K562 (cell line): ENCODE results near the gene TSPAN32. TPM values are rescaled to one million over a fixed set of nuclear protein-coding genes. Genes with fewer than 3 reads are reported as not detected.

Experiments used
- ATAC-seq: fragments of 200-7000 bp; cut with Tn5 transposase; 3 replicates; pipeline ENCODE4 v1.9.1; 2020; ENCODE audit warnings: moderate library complexity
- BruUV-seq: library from RNA; stranded (reverse); fragments of 400-500 nt; replicated peaks from 2 replicates; lab custom pipeline; 2021; lab: Mats Ljungman, UMichigan
- CTCF ChIA-PET: fragments of 300-600 bp; formaldehyde crosslinking; extraction: SDS; loops from one replicate; lab custom pipeline; 2021; ENCODE audit warnings: low intra/inter-chr PET ratio; lab: Yijun Ruan, JAX
- POLR2A ChIA-PET: fragments of 300-600, 350-650 bp; sonication (Branson Sonifier 250); formaldehyde crosslinking; extraction: SDS; loops from one replicate; lab custom pipeline; 2021; ENCODE audit warnings: antibody characterized with exemption, inconsistent platforms; lab: Yijun Ruan, JAX
- DNase-seq, 4 experiments: peaks; one replicate each; pipeline versions ENCODE4 v3.0.0 to v3.0.0-alpha.2; 2011 to 2018; ENCODE audit warnings: low spot score in 3 of 4, mixed read lengths in 3 of 4; ENCODE audit errors: extremely low read depth in 1 of 4
- FAIRE-seq: peaks from 2 replicates; lab custom pipeline; 2011; peaks lifted over from hg19 to GRCh38; lab: Jason Lieb, UNC
- H2AFZ ChIP-seq: 2 replicates; pipeline ENCODE4 v1.6.0; 2011; ENCODE audit warnings: low read depth, low read length, control low read depth, inconsistent platforms
- H3K27ac ChIP-seq: fragments of 200-600 bp; 3 replicates; pipeline ENCODE4 v1.8.0; 2011; ENCODE audit warnings: low read depth, mild to moderate bottlenecking, control low read depth, inconsistent platforms, low read length, moderate library complexity, mixed read lengths; ENCODE audit errors: extremely low read depth
- H3K27me3 ChIP-seq, 2 experiments: fragments of 300-600 bp in 1 of 2; 2 replicates in 1 of 2; 3 replicates in 1 of 2; pipeline versions ENCODE4 v1.6.0 to v1.8.0; 2011; ENCODE audit warnings: inconsistent platforms in 2 of 2, low read length in 2 of 2, mild to moderate bottlenecking in 1 of 2, mixed read lengths in 1 of 2, moderate library complexity in 1 of 2; ENCODE audit not compliant: control insufficient read depth in 2 of 2, insufficient read depth in 2 of 2
- H3K36me3 ChIP-seq: fragments of 300-600 bp; 3 replicates; pipeline ENCODE4 v1.8.0; 2011; ENCODE audit warnings: mild to moderate bottlenecking, low read length, inconsistent platforms; ENCODE audit not compliant: control insufficient read depth, insufficient read depth
- H3K4me1 ChIP-seq, 2 experiments: fragments of 200-600 bp in 1 of 2; replicated peaks in 1 of 2; 2 replicates in 1 of 2; 3 replicates in 1 of 2; pipeline versions ENCODE4 v1.5.1 to v1.8.0; 2011; ENCODE audit warnings: inconsistent platforms in 2 of 2, low read length in 2 of 2, mild to moderate bottlenecking in 1 of 2, mixed read lengths in 1 of 2, moderate library complexity in 1 of 2; ENCODE audit not compliant: control insufficient read depth in 2 of 2, insufficient read depth in 2 of 2
- H3K4me2 ChIP-seq: 2 replicates; pipeline ENCODE4 v1.6.1; 2011; ENCODE audit warnings: low read length, control low read depth, inconsistent platforms, mixed read lengths; ENCODE audit not compliant: insufficient read depth
- H3K4me3 ChIP-seq: fragments of 200-600 bp; sonication (generic), shearing (Covaris generic); 2 replicates; pipeline ENCODE4 v1.5.1; 2016; ENCODE audit warnings: control low read depth, inconsistent platforms
- H3K79me2 ChIP-seq: fragments of 200-600 bp; 3 replicates; pipeline ENCODE4 v1.8.0; 2011; ENCODE audit warnings: low read length, inconsistent platforms; ENCODE audit not compliant: control insufficient read depth, insufficient read depth
- H3K9ac ChIP-seq, 2 experiments: 2 replicates each; pipeline versions ENCODE4 v1.6.0 to v1.6.1; 2011; ENCODE audit warnings: low read depth in 2 of 2, low read length in 2 of 2, control low read depth in 1 of 2, inconsistent platforms in 1 of 2, mild to moderate bottlenecking in 1 of 2, mixed read lengths in 1 of 2; ENCODE audit not compliant: insufficient read depth in 1 of 2
- H3K9me1 ChIP-seq: one replicate; pipeline ENCODE4 v1.6.0; 2011; ENCODE audit warnings: inconsistent platforms, mild to moderate bottlenecking, low read length, moderate library complexity; ENCODE audit not compliant: control insufficient read depth, insufficient read depth
- H3K9me3 ChIP-seq: replicated peaks from 2 replicates; pipeline ENCODE4 v1.5.1; 2011; ENCODE audit warnings: low read depth, low read length, inconsistent platforms; ENCODE audit not compliant: control insufficient read depth, insufficient read depth
- H4K20me1 ChIP-seq: replicated peaks from 2 replicates; pipeline ENCODE4 v1.6.1; 2011; ENCODE audit warnings: low read length, inconsistent platforms, mixed read lengths; ENCODE audit not compliant: control insufficient read depth, insufficient read depth
- ARNT ChIP-seq, 2 experiments: fragments of 450-650 bp; IDR thresholded peaks; 2 replicates each; pipeline ENCODE4 v1.6.1; 2016; ENCODE audit warnings: mild to moderate bottlenecking in 1 of 2
- GATAD2A ChIP-seq: fragments of 450-650 bp; IDR thresholded peaks from 2 replicates; pipeline ENCODE4 v1.6.1; 2017
- SAP30 ChIP-seq: fragments of 200-600 bp; sonication (generic); IDR thresholded peaks from 2 replicates; pipeline ENCODE4 v1.6.1; 2012; ENCODE audit warnings: borderline replicate concordance, low read depth, mild to moderate bottlenecking, moderate library complexity, low read length, control low read depth, inconsistent platforms; ENCODE audit not compliant: insufficient read depth, poor library complexity, severe bottlenecking
- WGBS: fragments of 100-300 bp; shearing (Covaris generic); methylation state at CpG from one replicate; pipeline ENCODE4 v1.1.6; 2016; ENCODE audit warnings: low coverage, mixed read lengths; ENCODE audit not compliant: insufficient coverage; ENCODE audit errors: missing lambda C conversion rate; 5-methylcytosine and 5-hydroxymethylcytosine counted together
- in situ Hi-C: fragments of 300-500 bp; cut with MboI; formaldehyde crosslinking; loops from 4 replicates; pipeline ENCODE4 v1.15.0; 2018; ENCODE audit warnings: inconsistent platforms, mixed read lengths
- intact Hi-C: fragments of 100-400 bp; cut with micrococcal nuclease; formaldehyde crosslinking; loops from 2 replicates; pipeline ENCODE4 v1.14.2; 2022
- polyA plus RNA-seq, 8 experiments: library from polyadenylated mRNA; depleted of rRNA in 4 of 8; stranded (reverse) in 5 of 8; unstranded in 3 of 8; fragments of >200 nt; fragmentation: Nextera tagmentation in 2 of 8; fragmentation: Illumina TruSeq in 1 of 8; extraction: Ambion mirVana in 2 of 8; extraction: Trizol in 1 of 8; gene quantifications; 2 replicates each; pipeline versions ENCODE4 v1.2.1 to v1.2.3, GENCODE V29; 2011 to 2014; ENCODE audit warnings: inconsistent platforms in 1 of 8, missing spikeins in 1 of 8
- total RNA-seq, 7 experiments: library from RNA; depleted of rRNA in 6 of 7; stranded (reverse); fragments of >200 nt in 6 of 7; fragmentation: Illumina TruSeq in 2 of 7; extraction: Trizol in 2 of 7; gene quantifications; 2 replicates each; pipeline versions ENCODE4 v1.2.1 to v1.2.3, GENCODE V29; 2011 to 2021; ENCODE audit warnings: low replicate concordance in 1 of 7
- TF ChIP-seq, protein P1 (sequence below), 2 experiments: IDR thresholded peaks; 2 replicates each; pipeline ENCODE4 v1.6.1; 2012; ENCODE audit warnings: improper control_type of control experiment in 2 of 2, low read depth in 2 of 2, low read length in 2 of 2, borderline replicate concordance in 1 of 2
- TF ChIP-seq, protein P2 (sequence below): fragments of 250-450 bp; sonication (Bioruptor Pico); IDR thresholded peaks from 2 replicates; pipeline ENCODE4 v1.4.0; 2020; ENCODE audit warnings: borderline replicate concordance
- TF ChIP-seq, protein P3 (sequence below): fragments of 450-650 bp; IDR thresholded peaks from 2 replicates; pipeline ENCODE4 v1.7.1; 2018; ENCODE audit warnings: mild to moderate bottlenecking, low read depth; ENCODE audit not compliant: partially characterized antibody
- TF ChIP-seq, protein P4 (sequence below): fragments of 200-400 bp; formaldehyde crosslinking; IDR thresholded peaks from 2 replicates; pipeline ENCODE4 v1.6.1; 2017; ENCODE audit warnings: mild to moderate bottlenecking, low read depth, low read length, moderate library complexity
- TF ChIP-seq, protein P5 (sequence below): fragments of 250-450 bp; sonication (Bioruptor Pico); IDR thresholded peaks from 2 replicates; pipeline ENCODE4 v1.5.0; 2021; ENCODE audit warnings: mild to moderate bottlenecking, borderline replicate concordance

TSPAN32 gene
- total and polyA plus RNA-seq, 9 of the 15 experiments (the other 6 are each of a cell fraction or from before 2014, with no cell fraction given), result 0.21 to 7.3 (median 2.6) TPM

DNA sequence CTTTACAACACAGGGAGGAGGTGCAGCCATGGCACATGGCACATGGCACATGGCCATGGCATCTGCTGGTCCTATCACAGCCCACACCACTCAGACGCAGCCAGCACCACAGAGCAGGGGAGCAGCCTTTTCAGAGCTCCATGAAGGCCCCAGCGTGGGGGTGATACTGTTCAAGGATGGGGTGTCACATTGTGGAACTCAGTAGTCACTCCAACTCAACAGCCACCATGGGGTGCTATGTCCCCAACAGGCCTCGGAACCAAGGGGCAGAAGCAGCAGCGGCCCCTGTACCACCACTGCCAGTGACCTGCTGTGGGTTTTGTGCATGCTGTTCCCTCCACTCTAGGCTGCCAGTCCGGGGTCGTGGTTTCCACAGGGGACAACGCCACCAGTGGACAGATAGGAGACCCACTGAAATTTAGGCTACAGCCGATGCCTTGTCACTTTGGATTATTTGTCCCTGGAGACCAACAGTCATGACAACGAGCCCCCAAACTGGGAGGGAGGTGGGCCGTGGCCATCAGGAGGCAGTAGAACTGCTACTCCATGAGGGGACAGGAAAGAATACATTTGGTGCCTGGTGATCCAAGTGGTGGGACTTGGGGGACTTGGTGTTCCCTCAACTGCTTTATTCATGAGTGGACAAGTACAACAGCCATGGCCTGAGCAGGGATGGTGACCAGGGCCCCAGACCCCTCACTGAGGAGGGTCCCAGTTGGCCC is 44.9 kb downstream of the TSPAN32 start:
- no peak for ATAC-seq
- no TSS peak for BruUV-seq
- Histone ChIP-seq H2AFZ (no peak overlapping the region), H3K9me1 (no peaks in the 10 kb centered on the region), H3K4me3 (no peak overlapping the region), H3K27me3 (peaks cover 0 to 34% of the 10 kb centered on the region in 2 experiments; a peak in 4 of 5 replicates), H3K27ac (no peak overlapping the region), H3K36me3 (no peaks in the 10 kb centered on the region), H3K4me2 (no peak overlapping the region), H4K20me1 (no peaks in the 10 kb centered on the region), H3K9ac (no peak overlapping the region), H3K79me2 (no peaks in the 10 kb centered on the region), H3K4me1 (no peaks in the 10 kb centered on the region), H3K9me3 (no peaks in the 10 kb centered on the region)
- in situ Hi-C loops (no loop called here), intact Hi-C loops (no loop called here)
- FAIRE-seq, result no peak
- DNase-seq, result no peak
- CTCF ChIA-PET, result no interaction called here
- POLR2A ChIA-PET, result interaction anchor here (0.6 kb wide), 3 partner anchors 25 to 58 kb away, joined by 3 read pairs; no protein-coding TSS in a partner anchor
- WGBS, result under 1% methylated on average over 10 of the region's 10 CpGs
- TF ChIP-seq, protein P1, sequence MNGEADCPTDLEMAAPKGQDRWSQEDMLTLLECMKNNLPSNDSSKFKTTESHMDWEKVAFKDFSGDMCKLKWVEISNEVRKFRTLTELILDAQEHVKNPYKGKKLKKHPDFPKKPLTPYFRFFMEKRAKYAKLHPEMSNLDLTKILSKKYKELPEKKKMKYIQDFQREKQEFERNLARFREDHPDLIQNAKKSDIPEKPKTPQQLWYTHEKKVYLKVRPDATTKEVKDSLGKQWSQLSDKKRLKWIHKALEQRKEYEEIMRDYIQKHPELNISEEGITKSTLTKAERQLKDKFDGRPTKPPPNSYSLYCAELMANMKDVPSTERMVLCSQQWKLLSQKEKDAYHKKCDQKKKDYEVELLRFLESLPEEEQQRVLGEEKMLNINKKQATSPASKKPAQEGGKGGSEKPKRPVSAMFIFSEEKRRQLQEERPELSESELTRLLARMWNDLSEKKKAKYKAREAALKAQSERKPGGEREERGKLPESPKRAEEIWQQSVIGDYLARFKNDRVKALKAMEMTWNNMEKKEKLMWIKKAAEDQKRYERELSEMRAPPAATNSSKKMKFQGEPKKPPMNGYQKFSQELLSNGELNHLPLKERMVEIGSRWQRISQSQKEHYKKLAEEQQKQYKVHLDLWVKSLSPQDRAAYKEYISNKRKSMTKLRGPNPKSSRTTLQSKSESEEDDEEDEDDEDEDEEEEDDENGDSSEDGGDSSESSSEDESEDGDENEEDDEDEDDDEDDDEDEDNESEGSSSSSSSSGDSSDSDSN (IDR thresholded peaks at IDR 0.05; ENCODE audit: borderline replicate concordance in 1 of 2, low read depth in 2 of 2, low read length in 2 of 2), result no peak
- no peak for TF ChIP-seq SAP30
- TF ChIP-seq, protein P2, sequence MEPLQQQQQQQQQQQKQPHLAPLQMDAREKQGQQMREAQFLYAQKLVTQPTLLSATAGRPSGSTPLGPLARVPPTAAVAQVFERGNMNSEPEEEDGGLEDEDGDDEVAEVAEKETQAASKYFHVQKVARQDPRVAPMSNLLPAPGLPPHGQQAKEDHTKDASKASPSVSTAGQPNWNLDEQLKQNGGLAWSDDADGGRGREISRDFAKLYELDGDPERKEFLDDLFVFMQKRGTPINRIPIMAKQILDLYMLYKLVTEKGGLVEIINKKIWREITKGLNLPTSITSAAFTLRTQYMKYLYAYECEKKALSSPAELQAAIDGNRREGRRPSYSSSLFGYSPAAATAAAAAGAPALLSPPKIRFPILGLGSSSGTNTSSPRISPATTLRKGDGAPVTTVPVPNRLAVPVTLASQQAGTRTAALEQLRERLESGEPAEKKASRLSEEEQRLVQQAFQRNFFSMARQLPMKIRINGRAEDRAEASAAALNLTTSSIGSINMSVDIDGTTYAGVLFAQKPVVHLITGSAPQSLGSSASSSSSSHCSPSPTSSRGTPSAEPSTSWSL, result no peak
- TF ChIP-seq ARNT (IDR thresholded peaks at IDR 0.05), result no peak
- TF ChIP-seq, protein P3, sequence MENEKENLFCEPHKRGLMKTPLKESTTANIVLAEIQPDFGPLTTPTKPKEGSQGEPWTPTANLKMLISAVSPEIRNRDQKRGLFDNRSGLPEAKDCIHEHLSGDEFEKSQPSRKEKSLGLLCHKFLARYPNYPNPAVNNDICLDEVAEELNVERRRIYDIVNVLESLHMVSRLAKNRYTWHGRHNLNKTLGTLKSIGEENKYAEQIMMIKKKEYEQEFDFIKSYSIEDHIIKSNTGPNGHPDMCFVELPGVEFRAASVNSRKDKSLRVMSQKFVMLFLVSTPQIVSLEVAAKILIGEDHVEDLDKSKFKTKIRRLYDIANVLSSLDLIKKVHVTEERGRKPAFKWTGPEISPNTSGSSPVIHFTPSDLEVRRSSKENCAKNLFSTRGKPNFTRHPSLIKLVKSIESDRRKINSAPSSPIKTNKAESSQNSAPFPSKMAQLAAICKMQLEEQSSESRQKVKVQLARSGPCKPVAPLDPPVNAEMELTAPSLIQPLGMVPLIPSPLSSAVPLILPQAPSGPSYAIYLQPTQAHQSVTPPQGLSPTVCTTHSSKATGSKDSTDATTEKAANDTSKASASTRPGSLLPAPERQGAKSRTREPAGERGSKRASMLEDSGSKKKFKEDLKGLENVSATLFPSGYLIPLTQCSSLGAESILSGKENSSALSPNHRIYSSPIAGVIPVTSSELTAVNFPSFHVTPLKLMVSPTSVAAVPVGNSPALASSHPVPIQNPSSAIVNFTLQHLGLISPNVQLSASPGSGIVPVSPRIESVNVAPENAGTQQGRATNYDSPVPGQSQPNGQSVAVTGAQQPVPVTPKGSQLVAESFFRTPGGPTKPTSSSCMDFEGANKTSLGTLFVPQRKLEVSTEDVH, result no peak
- TF ChIP-seq, protein P4, sequence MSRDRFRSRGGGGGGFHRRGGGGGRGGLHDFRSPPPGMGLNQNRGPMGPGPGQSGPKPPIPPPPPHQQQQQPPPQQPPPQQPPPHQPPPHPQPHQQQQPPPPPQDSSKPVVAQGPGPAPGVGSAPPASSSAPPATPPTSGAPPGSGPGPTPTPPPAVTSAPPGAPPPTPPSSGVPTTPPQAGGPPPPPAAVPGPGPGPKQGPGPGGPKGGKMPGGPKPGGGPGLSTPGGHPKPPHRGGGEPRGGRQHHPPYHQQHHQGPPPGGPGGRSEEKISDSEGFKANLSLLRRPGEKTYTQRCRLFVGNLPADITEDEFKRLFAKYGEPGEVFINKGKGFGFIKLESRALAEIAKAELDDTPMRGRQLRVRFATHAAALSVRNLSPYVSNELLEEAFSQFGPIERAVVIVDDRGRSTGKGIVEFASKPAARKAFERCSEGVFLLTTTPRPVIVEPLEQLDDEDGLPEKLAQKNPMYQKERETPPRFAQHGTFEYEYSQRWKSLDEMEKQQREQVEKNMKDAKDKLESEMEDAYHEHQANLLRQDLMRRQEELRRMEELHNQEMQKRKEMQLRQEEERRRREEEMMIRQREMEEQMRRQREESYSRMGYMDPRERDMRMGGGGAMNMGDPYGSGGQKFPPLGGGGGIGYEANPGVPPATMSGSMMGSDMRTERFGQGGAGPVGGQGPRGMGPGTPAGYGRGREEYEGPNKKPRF, result no peak
- no peak for TF ChIP-seq GATAD2A
- TF ChIP-seq, protein P5, sequence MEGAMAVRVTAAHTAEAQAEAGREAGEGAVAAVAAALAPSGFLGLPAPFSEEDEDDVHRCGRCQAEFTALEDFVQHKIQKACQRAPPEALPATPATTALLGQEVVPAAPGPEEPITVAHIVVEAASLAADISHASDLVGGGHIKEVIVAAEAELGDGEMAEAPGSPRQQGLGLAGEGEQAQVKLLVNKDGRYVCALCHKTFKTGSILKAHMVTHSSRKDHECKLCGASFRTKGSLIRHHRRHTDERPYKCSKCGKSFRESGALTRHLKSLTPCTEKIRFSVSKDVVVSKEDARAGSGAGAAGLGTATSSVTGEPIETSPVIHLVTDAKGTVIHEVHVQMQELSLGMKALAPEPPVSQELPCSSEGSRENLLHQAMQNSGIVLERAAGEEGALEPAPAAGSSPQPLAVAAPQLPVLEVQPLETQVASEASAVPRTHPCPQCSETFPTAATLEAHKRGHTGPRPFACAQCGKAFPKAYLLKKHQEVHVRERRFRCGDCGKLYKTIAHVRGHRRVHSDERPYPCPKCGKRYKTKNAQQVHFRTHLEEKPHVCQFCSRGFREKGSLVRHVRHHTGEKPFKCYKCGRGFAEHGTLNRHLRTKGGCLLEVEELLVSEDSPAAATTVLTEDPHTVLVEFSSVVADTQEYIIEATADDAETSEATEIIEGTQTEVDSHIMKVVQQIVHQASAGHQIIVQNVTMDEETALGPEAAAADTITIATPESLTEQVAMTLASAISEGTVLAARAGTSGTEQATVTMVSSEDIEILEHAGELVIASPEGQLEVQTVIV, result no peak
